ENCODE data around the gene RBP3.

RBP3 gene

DNA sequence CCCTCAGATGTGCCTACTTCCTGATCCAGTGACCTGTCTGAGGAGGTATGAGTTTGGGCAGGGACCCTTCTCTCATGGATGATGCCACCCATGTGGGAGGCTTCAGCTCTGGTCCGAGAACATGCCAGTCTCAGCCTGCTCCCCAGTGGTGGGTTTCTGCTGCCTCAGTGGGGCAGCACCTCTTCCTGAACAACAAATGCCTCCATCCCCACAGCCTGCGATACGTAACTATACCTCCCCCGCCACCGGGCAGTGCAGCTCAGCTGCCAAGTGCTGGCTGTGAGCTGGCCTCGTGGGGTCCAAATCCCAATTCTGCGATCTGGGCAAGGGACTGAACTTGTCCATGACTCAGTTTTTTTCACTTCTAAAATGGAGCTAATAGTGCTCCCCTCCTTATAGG, 45.1 kb upstream of the RBP3 start:
- TF ChIP-seq, protein P1, sequence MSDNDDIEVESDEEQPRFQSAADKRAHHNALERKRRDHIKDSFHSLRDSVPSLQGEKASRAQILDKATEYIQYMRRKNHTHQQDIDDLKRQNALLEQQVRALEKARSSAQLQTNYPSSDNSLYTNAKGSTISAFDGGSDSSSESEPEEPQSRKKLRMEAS (IDR thresholded peaks at IDR 0.05; ENCODE audit: low read depth, low read length): no peak
- TF ChIP-seq POLR2A (IDR thresholded peaks at IDR 0.05; ENCODE audit: extremely low read depth, insufficient read length) (no peak), MYC (IDR thresholded peaks at IDR 0.05; ENCODE audit: low read depth, low read length) (no peak)
- TF ChIP-seq, protein P2, sequence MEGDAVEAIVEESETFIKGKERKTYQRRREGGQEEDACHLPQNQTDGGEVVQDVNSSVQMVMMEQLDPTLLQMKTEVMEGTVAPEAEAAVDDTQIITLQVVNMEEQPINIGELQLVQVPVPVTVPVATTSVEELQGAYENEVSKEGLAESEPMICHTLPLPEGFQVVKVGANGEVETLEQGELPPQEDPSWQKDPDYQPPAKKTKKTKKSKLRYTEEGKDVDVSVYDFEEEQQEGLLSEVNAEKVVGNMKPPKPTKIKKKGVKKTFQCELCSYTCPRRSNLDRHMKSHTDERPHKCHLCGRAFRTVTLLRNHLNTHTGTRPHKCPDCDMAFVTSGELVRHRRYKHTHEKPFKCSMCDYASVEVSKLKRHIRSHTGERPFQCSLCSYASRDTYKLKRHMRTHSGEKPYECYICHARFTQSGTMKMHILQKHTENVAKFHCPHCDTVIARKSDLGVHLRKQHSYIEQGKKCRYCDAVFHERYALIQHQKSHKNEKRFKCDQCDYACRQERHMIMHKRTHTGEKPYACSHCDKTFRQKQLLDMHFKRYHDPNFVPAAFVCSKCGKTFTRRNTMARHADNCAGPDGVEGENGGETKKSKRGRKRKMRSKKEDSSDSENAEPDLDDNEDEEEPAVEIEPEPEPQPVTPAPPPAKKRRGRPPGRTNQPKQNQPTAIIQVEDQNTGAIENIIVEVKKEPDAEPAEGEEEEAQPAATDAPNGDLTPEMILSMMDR (IDR thresholded peaks at IDR 0.05; ENCODE audit: low read depth, low read length): no peak
- no peak for DNase-seq (ENCODE audit: low read depth)
- no peak overlapping the region for H3K4me3 ChIP-seq (ENCODE audit: low read depth, low read length)

DNA sequence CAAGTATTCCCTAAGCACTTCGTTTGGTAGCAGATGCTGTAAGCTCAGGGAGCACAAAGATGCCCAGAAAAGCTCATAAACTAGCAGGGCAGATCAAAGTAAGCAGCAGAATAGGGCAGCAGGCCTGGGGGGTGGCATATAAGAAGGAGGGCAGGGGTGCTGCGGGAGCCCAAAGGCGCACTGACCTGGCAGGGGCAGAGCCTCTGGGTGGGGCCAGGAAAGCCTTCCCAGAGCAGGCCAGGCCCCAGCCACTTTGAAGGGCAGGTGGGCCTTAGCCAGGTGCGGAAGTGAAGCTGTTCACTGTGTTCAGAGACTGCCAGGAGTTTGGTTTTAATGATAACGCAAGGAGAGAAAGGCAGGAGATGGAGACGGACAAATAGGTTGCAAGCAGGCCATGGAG, 44.3 kb upstream of the RBP3 start:
- H3K4me3 ChIP-seq (ENCODE audit: low read depth, low read length): no peak overlapping the region
- TF ChIP-seq MYC (IDR thresholded peaks at IDR 0.05; ENCODE audit: low read depth, low read length): no peak
- TF ChIP-seq, protein P1 (IDR thresholded peaks at IDR 0.05; ENCODE audit: low read depth, low read length): no peak
- TF ChIP-seq POLR2A (IDR thresholded peaks at IDR 0.05; ENCODE audit: extremely low read depth, insufficient read length): no peak
- TF ChIP-seq, protein P2 (IDR thresholded peaks at IDR 0.05; ENCODE audit: low read depth, low read length): no peak
- DNase-seq (ENCODE audit: low read depth): no peak

DNA sequence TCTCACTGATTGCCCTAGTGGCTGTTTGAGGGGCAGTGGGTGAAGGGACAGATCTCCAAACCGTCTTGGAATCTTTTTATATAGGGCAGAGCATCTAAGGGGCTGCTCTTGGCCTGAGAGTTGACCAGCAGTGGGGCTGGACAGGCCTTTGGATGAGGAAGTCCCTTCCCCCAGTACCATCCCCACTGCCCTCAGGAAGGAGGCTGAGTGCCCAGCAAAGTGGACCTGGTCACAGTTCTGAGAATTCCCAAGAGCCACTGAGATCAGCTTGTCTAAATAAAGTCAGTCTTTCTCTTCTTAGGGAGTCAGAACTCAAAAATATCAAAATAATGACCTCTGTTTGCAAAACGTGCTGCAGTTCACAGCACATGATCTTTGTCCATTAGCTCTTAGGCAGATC, 42.6 kb upstream of the RBP3 start:
- no peak overlapping the region for H3K4me3 ChIP-seq (ENCODE audit: low read depth, low read length)
- TF ChIP-seq MYC (IDR thresholded peaks at IDR 0.05; ENCODE audit: low read depth, low read length) (no peak), POLR2A (IDR thresholded peaks at IDR 0.05; ENCODE audit: extremely low read depth, insufficient read length) (no peak)
- TF ChIP-seq, protein P2 (IDR thresholded peaks at IDR 0.05; ENCODE audit: low read depth, low read length): no peak
- TF ChIP-seq, protein P1 (IDR thresholded peaks at IDR 0.05; ENCODE audit: low read depth, low read length): no peak
- DNase-seq (ENCODE audit: low read depth): no peak

DNA sequence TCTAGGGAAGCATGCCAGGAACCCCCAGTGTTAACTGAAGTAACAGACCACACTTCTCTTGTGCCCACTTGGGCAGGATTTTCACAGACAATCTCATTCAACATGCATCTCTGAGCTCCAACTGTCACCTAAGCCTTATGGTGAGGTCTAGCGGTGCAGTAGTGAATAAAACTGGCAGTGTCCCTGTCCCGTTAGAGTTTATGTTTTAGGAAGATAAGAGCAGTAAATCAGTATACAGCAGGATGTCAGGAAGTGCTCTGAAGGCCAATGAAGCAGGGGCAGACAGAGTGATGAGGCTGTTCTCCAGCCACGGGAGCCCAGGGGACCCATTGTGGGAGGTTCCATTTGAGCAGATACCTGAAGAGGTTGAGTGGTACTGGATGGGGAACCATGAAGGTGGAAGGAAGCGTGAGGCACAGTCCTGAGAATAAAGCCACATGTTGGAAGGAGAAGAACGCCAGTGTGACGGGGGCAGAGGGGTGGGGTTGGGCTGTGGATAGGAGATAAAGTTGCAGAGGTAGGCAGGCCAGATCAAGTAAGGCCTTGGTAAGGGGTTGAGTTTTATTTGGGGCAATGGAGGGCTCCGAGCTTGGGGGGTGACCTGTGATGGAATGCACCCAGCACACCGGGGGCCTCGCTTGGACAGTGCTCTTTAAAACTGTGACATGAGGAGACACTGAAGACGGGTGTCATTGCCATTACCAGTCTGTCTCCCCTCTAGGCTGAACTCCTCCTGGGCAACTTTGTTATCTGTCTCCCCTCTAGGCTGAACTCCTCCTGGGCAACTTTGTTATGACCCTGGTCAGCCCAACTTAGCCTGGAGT, 41.6 kb upstream of the RBP3 start:
- no peak for DNase-seq (ENCODE audit: low read depth)

DNA sequence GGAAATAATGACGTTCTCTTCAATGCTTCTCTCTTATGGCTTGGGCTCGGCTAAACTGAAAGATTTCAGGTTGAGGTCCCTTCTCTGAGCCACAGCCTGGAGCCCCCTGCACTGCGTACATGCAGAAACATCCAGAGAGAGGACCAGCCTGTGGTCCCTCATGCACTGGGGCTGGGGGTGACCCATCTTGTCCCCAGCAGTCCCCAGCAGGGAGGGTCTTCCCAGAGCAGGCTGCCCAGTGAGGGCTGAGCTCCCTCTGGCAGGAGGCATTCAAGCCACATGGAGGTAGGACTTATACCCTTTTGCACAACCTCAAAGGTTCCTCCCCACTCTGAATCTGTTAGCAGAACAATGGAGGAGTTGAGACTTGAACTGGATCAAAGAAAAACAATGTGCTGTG, 40.8 kb upstream of the RBP3 start:
- TF ChIP-seq, protein P1 (IDR thresholded peaks at IDR 0.05; ENCODE audit: low read depth, low read length): no peak
- TF ChIP-seq POLR2A (IDR thresholded peaks at IDR 0.05; ENCODE audit: extremely low read depth, insufficient read length) (no peak), MYC (IDR thresholded peaks at IDR 0.05; ENCODE audit: low read depth, low read length) (no peak)
- TF ChIP-seq, protein P2 (IDR thresholded peaks at IDR 0.05; ENCODE audit: low read depth, low read length): no peak
- DNase-seq (ENCODE audit: low read depth): no peak
- no peak overlapping the region for H3K4me3 ChIP-seq (ENCODE audit: low read depth, low read length)

More for the DNA sequence above, 41.6 kb upstream of the RBP3 start:
- H3K4me3 ChIP-seq (ENCODE audit: low read depth, low read length): no peak overlapping the region
- TF ChIP-seq MYC (IDR thresholded peaks at IDR 0.05; ENCODE audit: low read depth, low read length) (no peak), POLR2A (IDR thresholded peaks at IDR 0.05; ENCODE audit: extremely low read depth, insufficient read length) (no peak)
- TF ChIP-seq, protein P1 (IDR thresholded peaks at IDR 0.05; ENCODE audit: low read depth, low read length): no peak

DNA sequence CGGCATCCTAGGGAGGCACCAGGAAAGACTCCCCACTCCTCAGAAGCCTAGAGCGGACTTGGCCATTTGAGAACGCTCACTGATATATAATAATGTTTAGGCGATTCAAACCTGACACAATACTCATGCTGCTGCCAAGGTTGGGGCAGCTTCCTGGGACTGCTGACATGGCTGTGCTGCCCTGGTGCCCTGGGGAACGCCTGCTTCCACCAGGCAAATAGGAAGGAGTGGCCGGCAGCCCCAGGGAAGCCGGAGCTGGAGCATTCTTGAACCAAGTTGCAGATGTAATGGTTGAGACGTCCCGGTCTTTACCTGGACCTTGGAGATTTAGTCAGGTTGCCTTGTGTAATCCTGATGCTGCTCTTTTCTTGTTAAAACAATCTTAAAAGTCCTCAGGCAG, 39.4 kb upstream of the RBP3 start:
- TF ChIP-seq MYC (IDR thresholded peaks at IDR 0.05; ENCODE audit: low read depth, low read length) (no peak), POLR2A (IDR thresholded peaks at IDR 0.05; ENCODE audit: extremely low read depth, insufficient read length) (no peak)
- TF ChIP-seq, protein P2 (IDR thresholded peaks at IDR 0.05; ENCODE audit: low read depth, low read length): no peak
- TF ChIP-seq, protein P1 (IDR thresholded peaks at IDR 0.05; ENCODE audit: low read depth, low read length): no peak
- H3K4me3 ChIP-seq (ENCODE audit: low read depth, low read length): no peak overlapping the region
- DNase-seq (ENCODE audit: low read depth): no peak
